Small intestine (tissue), 7 donors: ENCODE results near the gene SOCS1. TPM values are rescaled to one million over a fixed set of nuclear protein-coding genes. Genes with fewer than 3 reads are reported as not detected.
A peak's percentile ranks its signal among the peaks of the same experiment; 100 is the strongest.

ENCODE experiments used
- DNase-seq, 2 donors: peaks; one replicate each; pipeline versions ENCODE4 v3.0.0 to v3.0.0-alpha.2; 2013
- FAIRE-seq: peaks from 2 replicates; lab custom pipeline; 2012; peaks lifted over from hg19 to GRCh38; lab: Jason Lieb, UNC
- H3K27ac ChIP-seq, 3 donors: one replicate each; pipeline ENCODE4 v1.5.1; 2013; ENCODE audit warnings: low read length in 2 of 3, mild to moderate bottlenecking in 2 of 3, control low read depth in 1 of 3, inconsistent platforms in 1 of 3, low read depth in 1 of 3, moderate library complexity in 1 of 3
- H3K27me3 ChIP-seq, 3 donors: one replicate each; pipeline ENCODE4 v1.6.1; 2013; ENCODE audit warnings: low read length in 3 of 3, inconsistent platforms in 1 of 3; ENCODE audit not compliant: control insufficient read depth in 3 of 3, insufficient read depth in 3 of 3
- H3K36me3 ChIP-seq, 3 donors: one replicate each; pipeline ENCODE4 v1.6.1; 2013; ENCODE audit warnings: low read length in 3 of 3, inconsistent platforms in 1 of 3, low read depth in 1 of 3, mild to moderate bottlenecking in 1 of 3, moderate library complexity in 1 of 3; ENCODE audit not compliant: control insufficient read depth in 3 of 3, insufficient read depth in 2 of 3
- H3K4me1 ChIP-seq, 3 donors: one replicate each; pipeline ENCODE4 v1.6.1; 2013; ENCODE audit warnings: low read length in 2 of 3, inconsistent platforms in 1 of 3, low read depth in 1 of 3, mild to moderate bottlenecking in 1 of 3, moderate library complexity in 1 of 3; ENCODE audit not compliant: control insufficient read depth in 3 of 3, insufficient read depth in 2 of 3
- H3K4me3 ChIP-seq, 3 donors: one replicate each; pipeline ENCODE4 v1.5.1; 2013; ENCODE audit warnings: low read length in 3 of 3, control low read depth in 1 of 3, inconsistent platforms in 1 of 3, low read depth in 1 of 3, mild to moderate bottlenecking in 1 of 3, moderate library complexity in 1 of 3
- H3K9me3 ChIP-seq, 2 donors: one replicate each; pipeline ENCODE4 v1.6.1; 2013; ENCODE audit warnings: low read depth in 1 of 2, low read length in 1 of 2; ENCODE audit not compliant: control insufficient read depth in 2 of 2, insufficient read depth in 1 of 2
- WGBS, 3 donors: extraction: QIAGEN DNeasy Blood & Tissue Kit; methylation state at CpG; one replicate each; pipeline ENCODE4 v1.1.7; 2013; 5-methylcytosine and 5-hydroxymethylcytosine counted together
- polyA plus RNA-seq, 4 donors: library from polyadenylated mRNA; stranded (reverse) in 3 of 4; unstranded in 1 of 4; fragments of 200-250 nt in 3 of 4; fragments of 120-200 nt in 1 of 4; gene quantifications; one replicate each; pipeline versions ENCODE4 v1.2.1 to v1.2.3, GENCODE V29; 2013
- donor health status: healthy with polysubstance abuse.
- donor health status: control.
- donor health status: control.
- donor health status: Bipolar disorder and iron deficiency.
- donor health status: healthy.

Gene SOCS1
- polyA plus RNA-seq, 4 donors, result 1.9 to 15.0 (median 5.1) TPM

DNA sequence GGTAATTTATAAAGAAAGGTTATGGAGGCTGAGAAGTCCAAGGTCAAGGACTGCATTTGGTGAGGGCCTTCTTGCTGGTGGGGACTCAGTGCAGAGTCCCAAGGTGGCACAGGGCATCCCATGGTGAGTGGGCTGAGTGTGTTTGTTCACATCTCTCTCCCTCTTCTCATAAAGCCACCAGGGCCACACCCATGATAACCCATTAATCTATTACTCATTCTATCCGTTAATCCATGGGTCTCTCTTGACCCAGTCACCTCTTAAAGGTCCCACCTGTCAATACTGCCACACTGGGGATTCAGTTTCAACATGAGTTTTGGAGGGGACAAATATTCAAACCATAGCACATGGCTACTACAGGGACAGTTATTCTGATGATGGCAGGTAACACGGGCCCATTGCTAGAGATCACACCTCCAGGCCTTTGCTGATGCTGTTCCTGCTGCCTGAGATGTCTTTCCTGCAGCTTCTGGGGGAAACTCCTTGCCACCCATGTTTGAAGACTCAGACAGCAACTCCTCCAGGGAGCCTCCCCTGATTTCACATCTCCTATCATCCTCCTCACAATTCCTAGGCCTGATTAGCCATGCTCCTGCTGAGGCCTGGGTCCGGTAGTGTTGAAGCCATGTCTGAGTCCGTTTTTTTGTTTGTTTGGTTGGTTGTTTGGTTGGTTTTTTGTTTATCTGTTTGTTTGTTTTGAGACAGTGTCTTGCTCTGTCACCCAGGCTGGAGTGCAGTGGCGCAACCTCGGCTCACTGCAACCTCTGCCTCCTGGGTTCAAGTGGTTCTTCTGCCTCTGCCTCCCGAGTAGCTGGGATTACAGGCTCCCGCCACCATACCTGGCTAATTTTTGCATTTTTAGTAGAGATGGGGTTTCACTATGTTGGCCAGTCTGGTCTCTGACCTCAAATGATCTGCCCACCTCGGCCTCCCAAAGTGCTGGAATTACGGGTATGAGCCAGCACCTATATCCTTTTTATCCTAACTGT, 16.1 kb downstream of the SOCS1 start:
- Histone ChIP-seq H3K4me3 (no peak overlapping the region), H3K27me3 (peaks cover 0 to 2% (median 0%) of the 10 kb centered on the region in 3 donors), H3K4me1 (peaks cover 0 to 4% (median 0%) of the 10 kb centered on the region in 3 donors), H3K27ac (no peak overlapping the region), H3K9me3 (no peaks in the 10 kb centered on the region), H3K36me3 (no peaks in the 10 kb centered on the region)
- FAIRE-seq (no peak), DNase-seq (no peak)
- WGBS, 3 donors, result 57 to 77% (median 70%) methylated on average over 10 of the region's 10 CpGs

GRCh38 chr16:11238272-11239202, 17.5 kb downstream of the SOCS1 start:
- Histone ChIP-seq H3K4me3 (no peak overlapping the region), H3K36me3 (no peaks in the 10 kb centered on the region), H3K4me1 (peaks cover 0 to 4% (median 0%) of the 10 kb centered on the region in 3 donors), H3K27me3 (no peaks in the 10 kb centered on the region), H3K9me3 (no peaks in the 10 kb centered on the region), H3K27ac (no peak overlapping the region)
- WGBS, 3 donors, result 95 to 96% (median 96%) methylated on average over 15 of the region's 15 CpGs
- FAIRE-seq (no peak), DNase-seq (no peak)

DNA sequence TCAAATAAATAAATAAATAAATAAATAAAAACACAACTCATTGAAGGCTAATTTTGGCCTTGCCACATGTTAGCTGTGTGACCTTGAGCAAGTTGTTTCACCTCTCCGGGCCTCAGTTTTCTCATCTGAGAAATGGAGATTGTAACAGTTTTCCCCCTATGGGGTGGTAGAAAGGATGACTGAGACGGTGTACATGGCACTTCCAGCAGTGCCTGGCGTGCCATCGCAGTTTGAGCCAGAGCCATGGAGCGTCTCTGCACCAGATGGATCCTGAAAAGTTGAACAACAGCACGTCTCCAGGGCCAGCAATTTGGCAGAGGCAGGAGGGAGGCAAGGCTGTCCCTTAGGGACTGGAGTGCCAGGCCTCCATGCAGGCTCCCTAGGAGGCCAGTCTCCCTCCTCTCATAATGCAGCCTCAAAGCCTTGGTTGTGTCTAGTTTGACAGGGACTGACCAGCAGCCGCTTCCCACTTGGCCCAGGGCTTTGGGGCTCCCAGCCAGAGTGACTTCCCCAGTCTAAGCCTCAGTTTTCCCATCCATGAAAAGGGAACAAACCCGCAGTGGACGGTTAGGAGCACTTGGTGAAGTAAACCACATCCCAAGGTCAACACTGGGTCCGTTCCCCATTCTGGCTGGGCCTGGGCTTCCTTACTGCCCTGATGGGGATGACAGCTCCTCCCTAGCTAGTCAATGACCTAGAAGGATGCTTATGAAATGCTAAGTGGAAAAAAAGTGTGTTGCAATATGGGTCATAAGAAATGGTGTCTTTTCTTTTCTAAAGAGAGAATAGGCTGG, 19.3 kb downstream of the SOCS1 start:
- Histone ChIP-seq H3K27me3 (peaks cover 0 to 3% (median 0%) of the 10 kb centered on the region in 3 donors), H3K36me3 (no peaks in the 10 kb centered on the region), H3K27ac (no peak overlapping the region), H3K4me3 (no peak overlapping the region), H3K4me1 (peaks cover 0 to 11% (median 0%) of the 10 kb centered on the region in 3 donors), H3K9me3 (no peaks in the 10 kb centered on the region)
- WGBS, 3 donors, result 81 to 83% (median 81%) methylated on average over 10 of the region's 10 CpGs
- no peak for DNase-seq
- no peak for FAIRE-seq

GRCh38 chr16:11235703-11235991, 20.4 kb downstream of the SOCS1 start:
- DNase-seq (peak; percentile 70 to 80), FAIRE-seq (no peak)
- no peak overlapping the region for H3K4me3 ChIP-seq
- WGBS, 3 donors, result 14 to 57% (median 31%) methylated on average over 5 of the region's 5 CpGs
- H3K27ac ChIP-seq, result peak overlapping the region in 1 of 3 donors; percentile 9
- no peaks in the 10 kb centered on the region for H3K9me3 ChIP-seq
- H3K4me1 ChIP-seq, result peaks cover 0 to 11% (median 0%) of the 10 kb centered on the region in 3 donors
- H3K36me3 ChIP-seq, result no peaks in the 10 kb centered on the region
- H3K27me3 ChIP-seq, result peaks cover 0 to 3% (median 0%) of the 10 kb centered on the region in 3 donors

DNA sequence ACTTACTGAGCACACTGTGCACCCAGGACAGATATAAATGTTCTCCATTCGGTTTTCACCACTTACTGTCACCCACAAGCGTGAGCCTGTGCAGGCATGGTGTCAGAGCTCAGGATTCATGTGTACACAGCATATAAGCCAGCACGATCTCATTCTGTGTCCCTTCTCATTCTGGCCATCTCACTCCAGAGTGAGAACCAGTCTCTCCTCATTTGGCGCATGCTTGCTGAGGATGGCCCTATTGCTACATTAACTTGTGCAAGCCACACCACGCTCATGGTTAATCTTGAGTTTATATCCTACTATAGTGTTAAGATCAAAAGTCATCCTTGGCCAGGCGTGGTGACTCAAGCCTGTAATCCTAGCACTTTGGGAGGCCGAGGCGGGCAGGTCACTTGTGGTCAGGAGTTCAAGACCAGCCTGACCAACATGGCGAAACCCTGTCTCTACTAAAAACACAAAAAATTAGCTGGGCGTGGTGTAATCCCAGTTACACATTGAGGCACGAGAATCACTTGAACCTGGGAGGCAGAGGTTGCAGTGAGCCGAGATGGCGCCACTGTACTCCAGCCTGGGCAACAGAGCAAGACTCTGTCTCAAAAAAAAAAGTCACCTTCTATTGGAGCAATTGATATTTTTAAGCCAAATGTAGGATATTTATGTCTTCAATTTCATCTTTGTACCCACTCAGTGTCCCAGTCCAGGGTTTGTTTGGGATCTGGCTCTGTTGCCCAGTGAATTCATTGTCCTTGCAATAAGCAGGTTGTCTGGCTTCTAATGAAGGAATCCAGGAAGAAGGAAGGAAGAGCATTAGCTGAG, 20.9 kb downstream of the SOCS1 start:
- FAIRE-seq (no peak), DNase-seq (peak in 1 of 2 donors; percentile 46)
- Histone ChIP-seq H3K4me1 (peaks cover 0 to 11% (median 0%) of the 10 kb centered on the region in 3 donors), H3K27ac (peak overlapping the region in 1 of 3 donors; percentile 19), H3K9me3 (no peaks in the 10 kb centered on the region), H3K4me3 (no peak overlapping the region), H3K27me3 (peaks cover 0 to 3% (median 0%) of the 10 kb centered on the region in 3 donors), H3K36me3 (no peaks in the 10 kb centered on the region)
- WGBS, 3 donors, result 65 to 78% (median 73%) methylated on average over 13 of the region's 13 CpGs

DNA sequence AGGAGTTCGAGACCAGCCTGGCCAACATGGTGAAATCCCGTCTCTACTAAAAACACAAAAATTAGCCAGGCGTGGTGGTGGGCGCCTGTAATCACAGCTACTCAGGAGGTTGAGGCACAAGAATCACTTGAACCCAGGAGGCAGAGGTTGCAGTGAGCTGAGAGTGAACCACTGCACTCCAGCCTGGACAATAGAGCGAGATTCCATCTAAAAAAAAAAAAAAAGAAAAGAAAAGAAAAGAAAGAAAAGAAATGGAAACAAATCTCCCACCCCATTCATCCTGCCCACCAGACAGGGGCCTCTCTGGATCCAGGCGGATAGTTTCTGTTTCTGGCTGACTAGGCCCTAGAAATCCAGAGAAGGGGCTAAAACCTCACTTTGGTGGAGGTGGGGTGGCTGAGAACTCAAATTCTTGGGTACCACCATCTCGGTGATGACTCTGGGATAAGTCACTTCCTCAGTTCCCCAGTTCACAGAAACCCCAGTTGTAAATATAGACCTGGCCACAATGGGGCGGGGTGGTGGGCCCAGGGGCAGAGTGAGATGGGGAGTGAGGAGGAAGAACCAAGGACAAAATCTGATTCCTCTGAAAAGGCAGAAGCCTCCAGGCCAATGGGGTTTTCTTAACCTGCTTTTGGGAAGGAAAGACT, 22.2 kb downstream of the SOCS1 start:
- peaks cover 0 to 11% (median 0%) of the 10 kb centered on the region in 3 donors for H3K4me1 ChIP-seq
- 71 to 84% (median 73%) methylated on average over 8 of the region's 8 CpGs for WGBS, 3 donors
- peak overlapping the region in 1 of 3 donors; percentile 72 for H3K27ac ChIP-seq
- H3K9me3 ChIP-seq, result no peaks in the 10 kb centered on the region
- no peak overlapping the region for H3K4me3 ChIP-seq
- peaks cover 0 to 3% (median 0%) of the 10 kb centered on the region in 3 donors for H3K27me3 ChIP-seq
- peak in 1 of 2 donors; percentile 53 for DNase-seq
- no peak for FAIRE-seq
- H3K36me3 ChIP-seq, result no peaks in the 10 kb centered on the region
